ENCODE measurements around the gene CP. TPM values are rescaled to one million over a fixed set of nuclear protein-coding genes. Genes with fewer than 3 reads are reported as not detected.
"Not testable (repeated sequence)": the region's sequence is repeated elsewhere in the genome, so short reads cannot be mapped to it uniquely, and the experiment has no call there.

The CP gene
- total and polyA plus RNA-seq, 9 donors, result 1.0 to 5.8 (median 1.7) TPM

DNA sequence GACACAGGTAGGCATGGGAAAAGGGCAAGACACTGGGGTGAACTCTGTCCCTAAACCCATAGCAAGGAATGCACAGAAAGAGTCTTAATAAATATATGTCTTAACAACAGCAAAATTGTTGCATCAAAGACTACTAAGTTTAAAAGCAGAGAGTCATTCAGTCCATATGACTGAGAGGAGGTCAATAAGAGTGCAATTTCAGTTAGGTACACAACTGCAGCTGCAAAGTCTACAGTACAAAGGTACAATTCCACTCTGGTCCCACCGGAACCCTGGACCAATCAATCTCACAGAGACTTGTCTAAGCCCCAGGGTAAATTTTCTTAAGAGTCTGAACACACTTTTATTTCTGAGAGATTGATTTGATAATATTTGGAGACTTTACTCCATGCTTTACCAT is 6.9 kb downstream of the CP start:
- Histone ChIP-seq H3K4me3 (ENCODE audit: low read length) (no peak overlapping the region), H3K9me3 (replicated peaks; ENCODE audit: control insufficient read depth, low read depth, low read length) (no peaks in the 10 kb centered on the region), H3K27me3 (ENCODE audit: control insufficient read depth, insufficient read depth, low read length) (no peaks in the 10 kb centered on the region), H3K27ac (ENCODE audit: low read length) (no peak overlapping the region), H3K4me1 (ENCODE audit: control insufficient read depth, insufficient read depth, low read length) (no peaks in the 10 kb centered on the region), H3K36me3 (ENCODE audit: control insufficient read depth, insufficient read depth, low read length) (no peaks in the 10 kb centered on the region)
- no peak for DNase-seq
- WGBS (ENCODE audit: insufficient coverage), result no CpG with 5 or more reads among the region's 1 CpG

DNA sequence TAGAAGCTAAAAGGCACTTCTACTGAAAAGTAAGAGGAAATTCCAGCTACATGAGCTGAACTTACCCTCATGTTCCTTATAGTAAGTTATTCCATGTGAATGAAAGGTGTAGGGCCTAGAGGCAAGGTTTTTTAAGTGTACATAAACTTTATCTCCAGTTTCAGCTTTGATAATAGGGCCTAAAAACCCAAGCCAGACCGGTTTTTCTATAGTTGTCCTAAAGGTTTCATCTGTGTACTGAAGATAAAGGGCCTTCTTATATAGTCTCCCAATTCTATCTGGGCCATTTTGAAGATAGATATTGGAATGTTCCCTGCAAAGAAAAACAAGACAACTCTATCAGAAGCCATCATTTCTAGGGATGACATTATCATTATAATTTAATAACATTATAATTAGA is 9.2 kb downstream of the CP start:
- WGBS (ENCODE audit: insufficient coverage), result no CpG with 5 or more reads among the region's 1 CpG
- H3K27me3 ChIP-seq (ENCODE audit: control insufficient read depth, insufficient read depth, low read length), result no peaks in the 10 kb centered on the region
- H3K4me1 ChIP-seq (ENCODE audit: control insufficient read depth, insufficient read depth, low read length), result no peaks in the 10 kb centered on the region
- no peaks in the 10 kb centered on the region for H3K9me3 ChIP-seq (replicated peaks; ENCODE audit: control insufficient read depth, low read depth, low read length)
- no peak for DNase-seq
- H3K36me3 ChIP-seq (ENCODE audit: control insufficient read depth, insufficient read depth, low read length), result no peaks in the 10 kb centered on the region
- H3K4me3 ChIP-seq (ENCODE audit: low read length), result no peak overlapping the region
- no peak overlapping the region for H3K27ac ChIP-seq (ENCODE audit: low read length)

DNA sequence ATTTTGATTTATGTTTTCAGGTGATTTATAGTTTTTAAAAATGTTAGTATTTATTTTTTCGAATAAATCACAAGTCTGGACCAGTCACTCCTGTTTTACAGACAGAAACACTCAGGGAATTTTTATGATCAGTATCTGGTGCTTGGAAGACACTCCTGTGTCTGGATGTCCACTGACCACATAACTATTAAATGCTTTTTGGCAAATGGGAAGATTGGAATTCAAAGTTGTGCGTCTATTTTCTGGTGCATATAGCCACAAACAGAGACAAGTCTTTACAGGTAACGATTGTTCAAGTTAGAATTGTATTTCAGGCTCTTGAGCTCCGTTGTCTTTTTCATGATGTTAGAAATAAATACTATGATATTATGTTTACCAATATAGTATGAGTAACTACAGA is 12.2 kb downstream of the CP start:
- Histone ChIP-seq H3K4me1 (ENCODE audit: control insufficient read depth, insufficient read depth, low read length) (no peaks in the 10 kb centered on the region), H3K27ac (ENCODE audit: low read length) (no peak overlapping the region), H3K27me3 (ENCODE audit: control insufficient read depth, insufficient read depth, low read length) (no peaks in the 10 kb centered on the region), H3K36me3 (ENCODE audit: control insufficient read depth, insufficient read depth, low read length) (no peaks in the 10 kb centered on the region), H3K9me3 (replicated peaks; ENCODE audit: control insufficient read depth, low read depth, low read length) (no peaks in the 10 kb centered on the region), H3K4me3 (ENCODE audit: low read length) (no peak overlapping the region)
- no CpG with 5 or more reads among the region's 4 CpGs for WGBS (ENCODE audit: insufficient coverage)
- DNase-seq, result no peak

DNA sequence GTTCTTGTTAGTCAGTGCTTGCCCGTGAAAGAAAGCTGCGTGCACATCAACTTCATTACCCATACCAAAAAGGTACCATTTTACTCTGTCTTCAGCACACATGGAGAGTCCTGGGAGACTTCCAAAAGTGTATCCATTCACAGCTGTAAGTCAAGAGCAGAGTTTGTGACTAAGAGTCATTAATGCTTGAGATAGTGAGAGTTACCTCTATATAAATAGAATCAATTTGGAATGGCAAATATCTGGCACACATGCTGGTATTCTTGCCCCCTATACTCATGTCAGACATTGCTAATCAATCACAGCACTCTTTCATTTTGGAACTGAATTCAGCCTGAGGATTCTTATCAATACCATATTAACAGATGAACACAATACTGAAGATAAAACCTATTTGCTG is 14.2 kb downstream of the CP start:
- no peaks in the 10 kb centered on the region for H3K27me3 ChIP-seq (ENCODE audit: control insufficient read depth, insufficient read depth, low read length)
- DNase-seq, result no peak
- no peaks in the 10 kb centered on the region for H3K9me3 ChIP-seq (replicated peaks; ENCODE audit: control insufficient read depth, low read depth, low read length)
- H3K4me1 ChIP-seq (ENCODE audit: control insufficient read depth, insufficient read depth, low read length), result no peaks in the 10 kb centered on the region
- no CpG with 5 or more reads among the region's 2 CpGs for WGBS (ENCODE audit: insufficient coverage)
- H3K27ac ChIP-seq (ENCODE audit: low read length), result no peak overlapping the region
- H3K4me3 ChIP-seq (ENCODE audit: low read length), result no peak overlapping the region
- H3K36me3 ChIP-seq (ENCODE audit: control insufficient read depth, insufficient read depth, low read length), result no peaks in the 10 kb centered on the region

DNA sequence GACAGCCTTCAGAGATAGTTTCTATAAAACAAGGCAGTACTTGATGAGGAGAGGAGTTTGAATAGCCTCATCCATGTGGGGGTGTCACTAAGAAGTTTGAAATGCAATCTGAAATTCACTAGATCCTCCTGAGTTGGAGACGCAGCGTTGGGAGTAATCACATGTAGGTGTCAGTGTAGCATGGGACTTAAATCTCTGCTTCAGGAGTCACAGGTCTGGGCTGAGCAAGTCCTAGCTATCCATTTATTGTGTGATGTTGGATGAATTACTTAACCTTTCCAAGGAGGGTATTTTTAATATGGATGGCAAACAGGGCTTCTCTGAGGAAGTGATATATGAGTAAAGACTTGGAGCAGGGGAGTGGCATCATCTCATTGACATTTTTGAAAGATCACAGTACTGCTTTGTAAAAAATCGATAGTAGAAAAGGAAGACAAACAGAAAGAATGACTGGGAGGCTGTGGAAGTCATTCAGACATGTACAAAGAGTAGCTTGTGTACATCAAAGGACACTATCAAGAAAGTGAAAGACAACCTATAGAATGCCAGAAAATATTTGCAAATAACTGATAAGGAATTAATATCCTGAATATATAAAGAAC is 17.1 kb downstream of the CP start:
- H3K4me1 ChIP-seq (ENCODE audit: control insufficient read depth, insufficient read depth, low read length), result no peaks in the 10 kb centered on the region
- WGBS (ENCODE audit: insufficient coverage), result 70% methylated on average over 2 of the region's 3 CpGs
- no peaks in the 10 kb centered on the region for H3K9me3 ChIP-seq (replicated peaks; ENCODE audit: control insufficient read depth, low read depth, low read length)
- H3K27ac ChIP-seq (ENCODE audit: low read length), result no peak overlapping the region
- no peaks in the 10 kb centered on the region for H3K27me3 ChIP-seq (ENCODE audit: control insufficient read depth, insufficient read depth, low read length)
- H3K4me3 ChIP-seq (ENCODE audit: low read length), result no peak overlapping the region
- no peaks in the 10 kb centered on the region for H3K36me3 ChIP-seq (ENCODE audit: control insufficient read depth, insufficient read depth, low read length)
- no peak for DNase-seq

DNA sequence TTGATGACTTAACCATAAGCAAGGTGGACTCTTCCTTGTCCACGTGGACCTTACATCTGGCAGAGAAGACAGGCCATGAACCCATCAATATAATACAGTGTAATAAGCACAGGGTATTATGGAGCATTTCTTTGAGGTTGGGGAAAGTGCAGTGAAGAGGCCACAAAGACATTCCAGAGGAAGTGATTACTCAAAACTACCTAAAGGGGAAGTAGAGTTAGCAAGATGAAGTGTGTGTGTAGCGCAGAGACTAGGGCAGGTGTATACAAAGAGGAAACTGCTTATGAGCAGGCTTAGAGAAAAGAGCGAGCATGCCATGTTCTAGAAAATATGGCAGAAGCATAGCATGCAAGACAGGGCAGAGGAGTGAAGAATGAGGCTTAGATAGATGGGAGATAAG is 17.9 kb downstream of the CP start:
- H3K27me3 ChIP-seq (ENCODE audit: control insufficient read depth, insufficient read depth, low read length), result no peaks in the 10 kb centered on the region
- no peaks in the 10 kb centered on the region for H3K4me1 ChIP-seq (ENCODE audit: control insufficient read depth, insufficient read depth, low read length)
- H3K36me3 ChIP-seq (ENCODE audit: control insufficient read depth, insufficient read depth, low read length), result no peaks in the 10 kb centered on the region
- whole genome bisulfite sequencing (ENCODE audit: insufficient coverage), result 57% methylated on average over 2 of the region's 3 CpGs
- no peaks in the 10 kb centered on the region for H3K9me3 ChIP-seq (replicated peaks; ENCODE audit: control insufficient read depth, low read depth, low read length)
- no peak overlapping the region for H3K27ac ChIP-seq (ENCODE audit: low read length)
- DNase-seq, result no peak
- H3K4me3 ChIP-seq (ENCODE audit: low read length), result no peak overlapping the region

DNA sequence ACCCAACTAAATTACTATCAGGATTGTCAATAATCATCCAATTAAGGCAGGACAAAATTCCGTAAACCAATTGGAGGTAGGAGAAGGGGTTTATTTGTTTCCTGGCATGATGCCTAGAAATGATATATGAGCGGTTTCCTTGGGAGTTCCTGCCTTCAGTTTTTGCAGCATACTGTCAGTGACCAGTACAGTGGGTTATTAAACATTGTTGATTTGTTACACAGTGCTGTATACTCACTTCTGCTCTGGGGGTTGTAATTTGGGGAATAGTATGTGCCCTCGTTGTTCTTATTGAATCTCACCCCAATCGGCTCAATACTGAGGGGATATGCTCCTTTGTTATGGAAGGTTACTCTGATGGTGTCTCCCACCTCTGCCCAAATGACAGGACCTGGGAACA is 22.2 kb downstream of the CP start:
- H3K4me1 ChIP-seq (ENCODE audit: control insufficient read depth, insufficient read depth, low read length), result no peaks in the 10 kb centered on the region
- H3K27ac ChIP-seq (ENCODE audit: low read length), result no peak overlapping the region
- H3K36me3 ChIP-seq (ENCODE audit: control insufficient read depth, insufficient read depth, low read length), result no peaks in the 10 kb centered on the region
- DNase-seq, result no peak
- H3K27me3 ChIP-seq (ENCODE audit: control insufficient read depth, insufficient read depth, low read length), result no peaks in the 10 kb centered on the region
- H3K4me3 ChIP-seq (ENCODE audit: low read length), result no peak overlapping the region
- WGBS (ENCODE audit: insufficient coverage), result 20% methylated on average over 1 of the region's 4 CpGs
- no peaks in the 10 kb centered on the region for H3K9me3 ChIP-seq (replicated peaks; ENCODE audit: control insufficient read depth, low read depth, low read length)

DNA sequence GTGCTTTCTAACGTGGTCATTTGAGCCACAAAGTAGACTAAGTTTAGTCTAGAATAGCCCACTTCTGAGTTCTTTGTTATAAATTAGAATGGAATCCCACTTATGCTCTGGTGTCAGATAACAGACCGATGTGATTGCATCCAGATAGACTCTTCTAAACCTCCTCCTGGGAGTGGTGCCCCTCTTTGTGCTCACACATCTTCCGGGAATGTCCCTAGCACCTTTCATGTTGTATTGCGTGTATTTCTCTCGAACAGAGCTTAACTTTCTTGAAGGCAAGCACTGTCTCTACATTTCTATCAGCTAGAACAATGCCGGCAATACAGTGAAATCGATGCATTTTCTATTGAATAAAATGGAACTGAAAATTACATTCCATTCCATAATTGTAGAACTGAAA is 23.0 kb downstream of the CP start:
- H3K9me3 ChIP-seq (replicated peaks; ENCODE audit: control insufficient read depth, low read depth, low read length), result no peaks in the 10 kb centered on the region
- H3K4me1 ChIP-seq (ENCODE audit: control insufficient read depth, insufficient read depth, low read length), result no peaks in the 10 kb centered on the region
- no peak overlapping the region for H3K4me3 ChIP-seq (ENCODE audit: low read length)
- H3K36me3 ChIP-seq (ENCODE audit: control insufficient read depth, insufficient read depth, low read length), result no peaks in the 10 kb centered on the region
- no peaks in the 10 kb centered on the region for H3K27me3 ChIP-seq (ENCODE audit: control insufficient read depth, insufficient read depth, low read length)
- H3K27ac ChIP-seq (ENCODE audit: low read length), result no peak overlapping the region
- no peak for DNase-seq
- WGBS (ENCODE audit: insufficient coverage), result 0% methylated on average over 1 of the region's 7 CpGs

DNA sequence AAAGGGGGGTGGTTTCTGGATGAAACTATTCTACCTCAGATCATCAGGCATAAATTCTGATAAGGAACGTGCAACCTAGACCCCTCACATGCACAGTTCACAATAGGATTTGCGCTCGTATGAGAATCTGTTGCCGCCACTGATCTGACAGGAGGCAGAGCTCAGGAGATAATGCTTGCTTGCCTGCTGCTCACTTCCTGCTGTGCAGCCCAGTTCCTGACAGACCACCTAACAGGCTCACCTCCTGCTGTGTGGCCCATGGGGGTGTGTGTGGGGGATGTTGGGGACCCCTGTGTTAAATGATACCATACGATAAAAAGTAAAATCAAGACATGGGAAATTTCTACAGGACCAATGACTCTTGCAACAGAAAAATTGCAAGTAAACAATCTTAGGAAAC is 24.0 kb downstream of the CP start:
- no peaks in the 10 kb centered on the region for H3K4me1 ChIP-seq (ENCODE audit: control insufficient read depth, insufficient read depth, low read length)
- H3K9me3 ChIP-seq (replicated peaks; ENCODE audit: control insufficient read depth, low read depth, low read length), result no peaks in the 10 kb centered on the region
- no peak overlapping the region for H3K27ac ChIP-seq (ENCODE audit: low read length)
- H3K4me3 ChIP-seq (ENCODE audit: low read length), result no peak overlapping the region
- no peak for DNase-seq
- H3K27me3 ChIP-seq (ENCODE audit: control insufficient read depth, insufficient read depth, low read length), result no peaks in the 10 kb centered on the region
- no peaks in the 10 kb centered on the region for H3K36me3 ChIP-seq (ENCODE audit: control insufficient read depth, insufficient read depth, low read length)
- WGBS (ENCODE audit: insufficient coverage), result 12% methylated on average over 4 of the region's 5 CpGs

DNA sequence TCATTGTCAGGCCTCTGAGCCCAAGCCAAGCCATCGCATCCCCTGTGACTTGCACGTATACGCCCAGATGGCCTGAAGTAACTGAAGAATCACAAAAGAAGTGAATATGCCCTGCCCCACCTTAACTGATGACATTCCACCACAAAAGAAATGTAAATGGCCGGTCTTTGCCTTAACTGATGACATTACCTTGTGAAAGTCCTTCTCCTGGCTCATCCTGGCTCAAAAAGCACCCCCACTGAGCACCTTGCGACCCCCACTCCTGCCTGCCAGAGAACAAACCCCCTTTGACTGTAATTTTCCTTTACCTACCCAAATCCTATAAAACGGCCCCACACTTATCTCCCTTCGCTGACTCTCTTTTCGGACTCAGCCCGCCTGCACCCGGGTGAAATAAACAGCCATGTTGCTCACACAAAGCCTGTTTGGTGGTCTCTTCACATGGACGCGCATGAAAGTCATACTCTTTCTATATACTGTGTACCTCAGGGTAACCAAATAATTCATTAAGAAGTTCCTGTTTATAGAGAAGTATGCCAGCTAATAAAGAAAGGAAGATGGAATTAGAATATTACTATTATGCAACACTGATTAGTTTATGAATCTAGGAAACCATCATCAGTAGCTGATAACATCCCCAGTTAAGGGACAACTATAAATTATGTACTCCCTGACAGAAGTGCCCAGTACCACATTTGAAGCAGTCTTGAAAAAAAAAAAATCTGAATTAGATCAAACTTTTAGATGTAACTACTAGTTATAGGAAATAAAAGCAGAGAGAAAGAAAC is 24.6 kb downstream of the CP start:
- not testable (repeated sequence) for H3K27me3 ChIP-seq (ENCODE audit: control insufficient read depth, insufficient read depth, low read length); H3K36me3 ChIP-seq (ENCODE audit: control insufficient read depth, insufficient read depth, low read length); DNase-seq; H3K9me3 ChIP-seq (replicated peaks; ENCODE audit: control insufficient read depth, low read depth, low read length); H3K4me1 ChIP-seq (ENCODE audit: control insufficient read depth, insufficient read depth, low read length); H3K27ac ChIP-seq (ENCODE audit: low read length); H3K4me3 ChIP-seq (ENCODE audit: low read length)
- WGBS (ENCODE audit: insufficient coverage), result 72% methylated on average over 4 of the region's 12 CpGs

All from muscle of leg (tissue), 11 donors.